ENCODE measurements around the gene HACD1.

Gene HACD1

GRCh38 chr10:17578603-17579002 is 38.6 kb downstream of the HACD1 start:
- WGBS, result no CpG with 5 or more reads among the region's 2 CpGs
- H4K8ac ChIP-seq (ENCODE audit: low read length), result no peak overlapping the region
- no peak overlapping the region for H3K18ac ChIP-seq (ENCODE audit: low read depth in 1 of 2, low read length in 2 of 2)
- no peaks in the 10 kb centered on the region for H3K9me3 ChIP-seq (ENCODE audit: control insufficient read depth, low read length)
- no peak overlapping the region for H2BK5ac ChIP-seq (ENCODE audit: low read depth, low read length, poor library complexity, severe bottlenecking)
- H3K4me1 ChIP-seq (ENCODE audit: control insufficient read depth, insufficient read depth, low read depth, low read length), result no peaks in the 10 kb centered on the region
- H3K14ac ChIP-seq (ENCODE audit: low read length in 2 of 2), result no peak overlapping the region
- no peaks in the 10 kb centered on the region for H3K79me1 ChIP-seq (replicated peaks; ENCODE audit: low read length, poor library complexity, severe bottlenecking)
- H3K23ac ChIP-seq (ENCODE audit: low read length in 2 of 2), result no peak overlapping the region
- no peak overlapping the region for H2AK5ac ChIP-seq (ENCODE audit: low read length, severe bottlenecking)
- H2BK15ac ChIP-seq (ENCODE audit: low read depth, poor library complexity, severe bottlenecking), result no peak overlapping the region
- no peak overlapping the region for H3K27ac ChIP-seq (ENCODE audit: low read length, poor library complexity, severe bottlenecking)
- no peak overlapping the region for H3K9ac ChIP-seq (ENCODE audit: low read length)
- H3K36me3 ChIP-seq (ENCODE audit: control insufficient read depth in 1 of 2, insufficient read depth in 2 of 2, low read depth in 1 of 2, low read length in 2 of 2), result no peaks in the 10 kb centered on the region
- H3K4ac ChIP-seq (ENCODE audit: low read depth in 1 of 2, low read length in 2 of 2), result no peak overlapping the region
- H3K4me3 ChIP-seq (ENCODE audit: insufficient read depth in 1 of 2, low read depth in 1 of 2, low read length in 2 of 2), result no peak overlapping the region
- H2AFZ ChIP-seq (ENCODE audit: low read depth, low read length), result no peak overlapping the region
- H4K91ac ChIP-seq (ENCODE audit: low read length), result no peak overlapping the region
- no peak overlapping the region for H3K4me2 ChIP-seq (ENCODE audit: low read length, poor library complexity, severe bottlenecking)
- DNase-seq, result no peak
- no peaks in the 10 kb centered on the region for H3K27me3 ChIP-seq (ENCODE audit: control insufficient read depth in 1 of 2, insufficient read depth in 1 of 2, low read length in 2 of 2)
- no peak overlapping the region for H2BK12ac ChIP-seq (ENCODE audit: low read length in 2 of 2)
- no peak overlapping the region for H2BK120ac ChIP-seq (ENCODE audit: low read depth, low read length)

DNA sequence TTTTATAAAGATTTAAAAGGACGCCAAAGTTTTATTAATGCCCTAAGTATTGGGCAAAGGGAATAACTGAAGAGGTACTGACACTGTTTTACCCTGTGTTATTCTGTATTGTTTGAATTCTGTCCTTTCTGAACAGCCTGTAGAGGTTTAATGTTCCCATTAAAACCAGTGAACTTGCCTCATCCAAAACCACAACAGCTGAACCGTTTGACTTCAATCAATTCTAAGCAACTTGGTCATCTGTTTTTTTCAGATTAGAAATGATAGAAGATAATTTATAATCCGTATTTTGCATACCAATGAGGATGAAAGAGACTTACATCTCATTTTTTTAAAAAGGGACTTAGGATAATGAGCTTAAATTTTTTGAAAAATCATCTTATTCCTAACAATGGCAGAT is 40.4 kb downstream of the HACD1 start:
- Histone ChIP-seq H2AK5ac (ENCODE audit: low read length, severe bottlenecking) (no peak overlapping the region), H3K9ac (ENCODE audit: low read length) (no peak overlapping the region), H3K18ac (ENCODE audit: low read depth in 1 of 2, low read length in 2 of 2) (no peak overlapping the region), H3K4ac (ENCODE audit: low read depth in 1 of 2, low read length in 2 of 2) (no peak overlapping the region), H2AFZ (ENCODE audit: low read depth, low read length) (no peak overlapping the region), H3K79me1 (replicated peaks; ENCODE audit: low read length, poor library complexity, severe bottlenecking) (no peaks in the 10 kb centered on the region), H3K4me2 (ENCODE audit: low read length, poor library complexity, severe bottlenecking) (no peak overlapping the region), H4K8ac (ENCODE audit: low read length) (no peak overlapping the region), H2BK15ac (ENCODE audit: low read depth, poor library complexity, severe bottlenecking) (no peak overlapping the region), H3K36me3 (ENCODE audit: control insufficient read depth in 1 of 2, insufficient read depth in 2 of 2, low read depth in 1 of 2, low read length in 2 of 2) (no peaks in the 10 kb centered on the region), H3K4me1 (ENCODE audit: control insufficient read depth, insufficient read depth, low read depth, low read length) (no peaks in the 10 kb centered on the region), H4K91ac (ENCODE audit: low read length) (no peak overlapping the region), H3K27ac (ENCODE audit: low read length, poor library complexity, severe bottlenecking) (no peak overlapping the region), H3K4me3 (ENCODE audit: insufficient read depth in 1 of 2, low read depth in 1 of 2, low read length in 2 of 2) (no peak overlapping the region), H3K9me3 (ENCODE audit: control insufficient read depth, low read length) (no peaks in the 10 kb centered on the region), H3K14ac (ENCODE audit: low read length in 2 of 2) (no peak overlapping the region), H2BK5ac (ENCODE audit: low read depth, low read length, poor library complexity, severe bottlenecking) (no peak overlapping the region), H3K27me3 (ENCODE audit: control insufficient read depth in 1 of 2, insufficient read depth in 1 of 2, low read length in 2 of 2) (no peaks in the 10 kb centered on the region), H2BK12ac (ENCODE audit: low read length in 2 of 2) (no peak overlapping the region), H3K23ac (ENCODE audit: low read length in 2 of 2) (no peak overlapping the region), H2BK120ac (ENCODE audit: low read depth, low read length) (no peak overlapping the region)
- DNase-seq, result no peak
- WGBS, result 94% methylated on average over 1 of the region's 3 CpGs

- H2BK15ac ChIP-seq (ENCODE audit: low read depth, poor library complexity, severe bottlenecking), result no peak overlapping the region
- no peaks in the 10 kb centered on the region for H3K79me1 ChIP-seq (replicated peaks; ENCODE audit: low read length, poor library complexity, severe bottlenecking)
- H2BK12ac ChIP-seq (ENCODE audit: low read length in 2 of 2), result no peak overlapping the region
- H3K9ac ChIP-seq (ENCODE audit: low read length), result no peak overlapping the region
- H3K9me3 ChIP-seq (ENCODE audit: control insufficient read depth, low read length), result no peaks in the 10 kb centered on the region
- H3K4me1 ChIP-seq (ENCODE audit: control insufficient read depth, insufficient read depth, low read depth, low read length), result no peaks in the 10 kb centered on the region
- H3K23ac ChIP-seq (ENCODE audit: low read length in 2 of 2), result no peak overlapping the region
- H3K4me2 ChIP-seq (ENCODE audit: low read length, poor library complexity, severe bottlenecking), result no peak overlapping the region
- H3K27ac ChIP-seq (ENCODE audit: low read length, poor library complexity, severe bottlenecking), result no peak overlapping the region
- no peak overlapping the region for H2AK5ac ChIP-seq (ENCODE audit: low read length, severe bottlenecking)
- no peak overlapping the region for H2BK120ac ChIP-seq (ENCODE audit: low read depth, low read length)
- DNase-seq, result no peak
- H2BK5ac ChIP-seq (ENCODE audit: low read depth, low read length, poor library complexity, severe bottlenecking), result no peak overlapping the region
- no peak overlapping the region for H2AFZ ChIP-seq (ENCODE audit: low read depth, low read length)
- 92% methylated on average over 2 of the region's 3 CpGs for WGBS
- H4K8ac ChIP-seq (ENCODE audit: low read length), result no peak overlapping the region
- no peaks in the 10 kb centered on the region for H3K36me3 ChIP-seq (ENCODE audit: control insufficient read depth in 1 of 2, insufficient read depth in 2 of 2, low read depth in 1 of 2, low read length in 2 of 2)
- H3K4ac ChIP-seq (ENCODE audit: low read depth in 1 of 2, low read length in 2 of 2), result no peak overlapping the region
- no peak overlapping the region for H3K18ac ChIP-seq (ENCODE audit: low read depth in 1 of 2, low read length in 2 of 2)
- no peak overlapping the region for H3K4me3 ChIP-seq (ENCODE audit: insufficient read depth in 1 of 2, low read depth in 1 of 2, low read length in 2 of 2)
- H3K27me3 ChIP-seq (ENCODE audit: control insufficient read depth in 1 of 2, insufficient read depth in 1 of 2, low read length in 2 of 2), result no peaks in the 10 kb centered on the region
- H3K14ac ChIP-seq (ENCODE audit: low read length in 2 of 2), result no peak overlapping the region
- H4K91ac ChIP-seq (ENCODE audit: low read length), result no peak overlapping the region
Measured at GRCh38 chr10:17564911-17565310, 52.3 kb downstream of the HACD1 start.

DNA sequence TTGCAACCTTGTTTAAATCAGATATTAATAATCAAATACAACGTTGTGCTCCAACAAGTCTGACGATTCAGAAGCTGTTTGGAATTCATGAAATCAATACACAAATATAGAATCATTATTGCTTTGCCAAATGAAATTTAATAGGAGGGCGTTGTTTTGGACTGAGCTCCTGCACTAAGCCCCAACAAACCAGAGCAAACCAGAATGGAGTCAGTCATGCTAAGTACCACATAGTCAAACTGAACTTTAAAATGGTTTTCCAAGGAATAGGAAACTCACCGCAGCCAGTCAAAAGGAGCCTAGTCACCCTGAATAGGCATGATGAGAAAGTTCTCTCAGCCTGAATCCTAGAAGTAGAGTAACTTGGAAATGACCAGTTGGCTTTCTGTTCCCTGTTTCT is 53.7 kb downstream of the HACD1 start:
- Histone ChIP-seq H3K4me3 (ENCODE audit: insufficient read depth in 1 of 2, low read depth in 1 of 2, low read length in 2 of 2) (no peak overlapping the region), H4K91ac (ENCODE audit: low read length) (no peak overlapping the region), H3K27me3 (ENCODE audit: control insufficient read depth in 1 of 2, insufficient read depth in 1 of 2, low read length in 2 of 2) (no peaks in the 10 kb centered on the region), H3K4ac (ENCODE audit: low read depth in 1 of 2, low read length in 2 of 2) (no peak overlapping the region), H2BK5ac (ENCODE audit: low read depth, low read length, poor library complexity, severe bottlenecking) (no peak overlapping the region), H3K14ac (ENCODE audit: low read length in 2 of 2) (no peak overlapping the region), H2AFZ (ENCODE audit: low read depth, low read length) (no peak overlapping the region), H3K79me1 (replicated peaks; ENCODE audit: low read length, poor library complexity, severe bottlenecking) (no peaks in the 10 kb centered on the region), H3K9ac (ENCODE audit: low read length) (no peak overlapping the region), H2BK12ac (ENCODE audit: low read length in 2 of 2) (no peak overlapping the region), H3K9me3 (ENCODE audit: control insufficient read depth, low read length) (no peaks in the 10 kb centered on the region), H2BK120ac (ENCODE audit: low read depth, low read length) (no peak overlapping the region), H3K27ac (ENCODE audit: low read length, poor library complexity, severe bottlenecking) (no peak overlapping the region), H3K18ac (ENCODE audit: low read depth in 1 of 2, low read length in 2 of 2) (no peak overlapping the region), H2BK15ac (ENCODE audit: low read depth, poor library complexity, severe bottlenecking) (no peak overlapping the region), H3K4me2 (ENCODE audit: low read length, poor library complexity, severe bottlenecking) (no peak overlapping the region), H3K36me3 (ENCODE audit: control insufficient read depth in 1 of 2, insufficient read depth in 2 of 2, low read depth in 1 of 2, low read length in 2 of 2) (no peaks in the 10 kb centered on the region), H3K4me1 (ENCODE audit: control insufficient read depth, insufficient read depth, low read depth, low read length) (peaks cover 1% of the 10 kb centered on the region), H3K23ac (ENCODE audit: low read length in 2 of 2) (no peak overlapping the region), H4K8ac (ENCODE audit: low read length) (no peak overlapping the region), H2AK5ac (ENCODE audit: low read length, severe bottlenecking) (no peak overlapping the region)
- WGBS, result 91% methylated on average over 4 of the region's 4 CpGs
- no peak for DNase-seq

Measured in mesenchymal stem cell (in vitro differentiated cells and primary cell).